ENCODE measurements around the gene LRRC8B. TPM values are rescaled to one million over a fixed set of nuclear protein-coding genes. Genes with fewer than 3 reads are reported as not detected.
A peak's percentile ranks its signal among the peaks of the same experiment; 100 is the strongest.

LRRC8B gene
- total and polyA plus RNA-seq, 2 of the 13 experiments (the other 11 are each of a cell fraction or from before 2014, with no cell fraction given): 4.9 to 7.6 TPM

DNA sequence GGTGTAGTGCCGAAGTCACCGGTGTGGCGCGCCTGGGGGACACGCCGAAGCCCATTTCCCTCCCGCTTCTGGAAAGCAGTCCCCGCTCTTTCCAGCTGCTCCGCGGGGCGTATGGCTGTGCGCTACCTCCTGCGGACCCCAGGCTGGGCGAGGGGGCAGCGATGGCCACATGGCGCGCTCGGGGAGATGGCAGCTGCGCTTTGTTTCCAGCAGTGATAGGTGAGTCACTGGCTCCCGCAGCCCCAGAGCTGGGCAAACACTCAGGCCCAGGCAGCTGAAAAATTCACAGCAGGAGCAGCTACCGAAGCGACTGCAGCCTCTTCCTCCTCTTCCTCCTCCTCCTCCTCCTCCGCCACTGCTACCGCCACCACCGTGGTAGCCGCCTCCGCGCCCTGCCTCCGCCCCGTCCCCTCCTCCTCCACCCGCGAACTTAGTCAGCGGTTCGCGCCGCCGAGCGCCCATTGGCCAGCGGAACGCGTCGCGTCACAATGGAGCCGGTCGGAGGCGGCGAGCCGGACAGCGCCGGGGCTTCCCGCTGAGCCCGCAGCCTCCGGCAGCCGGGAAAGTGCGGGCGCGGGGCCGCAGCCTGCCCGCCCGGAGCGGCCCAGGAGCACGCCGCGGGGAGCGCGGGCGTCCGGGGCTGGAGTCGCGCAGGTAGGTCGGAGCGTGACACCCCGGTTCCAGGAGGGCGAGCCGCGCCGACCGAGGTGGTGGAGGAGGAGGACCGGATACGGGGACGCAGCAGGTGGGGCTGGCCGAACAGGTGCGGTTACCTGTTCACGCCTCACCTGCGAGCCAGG lies at the start of gene LRRC8B (continued):
- TF ChIP-seq, protein P1, sequence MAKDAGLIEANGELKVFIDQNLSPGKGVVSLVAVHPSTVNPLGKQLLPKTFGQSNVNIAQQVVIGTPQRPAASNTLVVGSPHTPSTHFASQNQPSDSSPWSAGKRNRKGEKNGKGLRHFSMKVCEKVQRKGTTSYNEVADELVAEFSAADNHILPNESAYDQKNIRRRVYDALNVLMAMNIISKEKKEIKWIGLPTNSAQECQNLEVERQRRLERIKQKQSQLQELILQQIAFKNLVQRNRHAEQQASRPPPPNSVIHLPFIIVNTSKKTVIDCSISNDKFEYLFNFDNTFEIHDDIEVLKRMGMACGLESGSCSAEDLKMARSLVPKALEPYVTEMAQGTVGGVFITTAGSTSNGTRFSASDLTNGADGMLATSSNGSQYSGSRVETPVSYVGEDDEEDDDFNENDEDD (CRISPR knock-in tag; IDR thresholded peaks at IDR 0.05; ENCODE audit: borderline replicate concordance): peak; percentile 67
- TF ChIP-seq NBN (conservative IDR thresholded peaks at IDR 0.05) (no peak), SP1 (IDR thresholded peaks at IDR 0.05) (no peak), SP1 (CRISPR knock-in tag; IDR thresholded peaks at IDR 0.05) (no peak; the same call in 1 of the 2 replicates), TAF15 (IDR thresholded peaks at IDR 0.05; ENCODE audit: low read depth, low read length, poor library complexity, severe bottlenecking) (peak; percentile 64), SMYD3 (CRISPR knock-in tag; IDR thresholded peaks at IDR 0.05) (no peak), SNRNP70 (IDR thresholded peaks at IDR 0.05; ENCODE audit: low read depth, low read length) (no peak), NR2C2 (CRISPR knock-in tag; IDR thresholded peaks at IDR 0.05; ENCODE audit: borderline replicate concordance) (0 out of 2 replicates have a peak, but pooled peaks have one; percentile 54), BCL6 (CRISPR knock-in tag; IDR thresholded peaks at IDR 0.05) (no peak; the same call in 1 of the 2 replicates), MAFG (CRISPR knock-in tag; IDR thresholded peaks at IDR 0.05) (no peak), FOXA3 (CRISPR knock-in tag; IDR thresholded peaks at IDR 0.05) (peak; percentile 5), MEIS1 (CRISPR knock-in tag; IDR thresholded peaks at IDR 0.05; ENCODE audit: borderline replicate concordance) (no peak; the same call in 1 of the 2 replicates)
- TF ChIP-seq, protein P2, sequence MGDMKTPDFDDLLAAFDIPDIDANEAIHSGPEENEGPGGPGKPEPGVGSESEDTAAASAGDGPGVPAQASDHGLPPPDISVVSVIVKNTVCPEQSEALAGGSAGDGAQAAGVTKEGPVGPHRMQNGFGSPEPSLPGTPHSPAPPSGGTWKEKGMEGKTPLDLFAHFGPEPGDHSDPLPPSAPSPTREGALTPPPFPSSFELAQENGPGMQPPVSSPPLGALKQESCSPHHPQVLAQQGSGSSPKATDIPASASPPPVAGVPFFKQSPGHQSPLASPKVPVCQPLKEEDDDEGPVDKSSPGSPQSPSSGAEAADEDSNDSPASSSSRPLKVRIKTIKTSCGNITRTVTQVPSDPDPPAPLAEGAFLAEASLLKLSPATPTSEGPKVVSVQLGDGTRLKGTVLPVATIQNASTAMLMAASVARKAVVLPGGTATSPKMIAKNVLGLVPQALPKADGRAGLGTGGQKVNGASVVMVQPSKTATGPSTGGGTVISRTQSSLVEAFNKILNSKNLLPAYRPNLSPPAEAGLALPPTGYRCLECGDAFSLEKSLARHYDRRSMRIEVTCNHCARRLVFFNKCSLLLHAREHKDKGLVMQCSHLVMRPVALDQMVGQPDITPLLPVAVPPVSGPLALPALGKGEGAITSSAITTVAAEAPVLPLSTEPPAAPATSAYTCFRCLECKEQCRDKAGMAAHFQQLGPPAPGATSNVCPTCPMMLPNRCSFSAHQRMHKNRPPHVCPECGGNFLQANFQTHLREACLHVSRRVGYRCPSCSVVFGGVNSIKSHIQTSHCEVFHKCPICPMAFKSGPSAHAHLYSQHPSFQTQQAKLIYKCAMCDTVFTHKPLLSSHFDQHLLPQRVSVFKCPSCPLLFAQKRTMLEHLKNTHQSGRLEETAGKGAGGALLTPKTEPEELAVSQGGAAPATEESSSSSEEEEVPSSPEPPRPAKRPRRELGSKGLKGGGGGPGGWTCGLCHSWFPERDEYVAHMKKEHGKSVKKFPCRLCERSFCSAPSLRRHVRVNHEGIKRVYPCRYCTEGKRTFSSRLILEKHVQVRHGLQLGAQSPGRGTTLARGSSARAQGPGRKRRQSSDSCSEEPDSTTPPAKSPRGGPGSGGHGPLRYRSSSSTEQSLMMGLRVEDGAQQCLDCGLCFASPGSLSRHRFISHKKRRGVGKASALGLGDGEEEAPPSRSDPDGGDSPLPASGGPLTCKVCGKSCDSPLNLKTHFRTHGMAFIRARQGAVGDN (CRISPR knock-in tag; IDR thresholded peaks at IDR 0.05): peak; percentile 95
- TF ChIP-seq, protein P3, sequence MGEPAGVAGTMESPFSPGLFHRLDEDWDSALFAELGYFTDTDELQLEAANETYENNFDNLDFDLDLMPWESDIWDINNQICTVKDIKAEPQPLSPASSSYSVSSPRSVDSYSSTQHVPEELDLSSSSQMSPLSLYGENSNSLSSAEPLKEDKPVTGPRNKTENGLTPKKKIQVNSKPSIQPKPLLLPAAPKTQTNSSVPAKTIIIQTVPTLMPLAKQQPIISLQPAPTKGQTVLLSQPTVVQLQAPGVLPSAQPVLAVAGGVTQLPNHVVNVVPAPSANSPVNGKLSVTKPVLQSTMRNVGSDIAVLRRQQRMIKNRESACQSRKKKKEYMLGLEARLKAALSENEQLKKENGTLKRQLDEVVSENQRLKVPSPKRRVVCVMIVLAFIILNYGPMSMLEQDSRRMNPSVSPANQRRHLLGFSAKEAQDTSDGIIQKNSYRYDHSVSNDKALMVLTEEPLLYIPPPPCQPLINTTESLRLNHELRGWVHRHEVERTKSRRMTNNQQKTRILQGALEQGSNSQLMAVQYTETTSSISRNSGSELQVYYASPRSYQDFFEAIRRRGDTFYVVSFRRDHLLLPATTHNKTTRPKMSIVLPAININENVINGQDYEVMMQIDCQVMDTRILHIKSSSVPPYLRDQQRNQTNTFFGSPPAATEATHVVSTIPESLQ (CRISPR knock-in tag; conservative IDR thresholded peaks at IDR 0.05): no peak
- TF ChIP-seq, protein P4, sequence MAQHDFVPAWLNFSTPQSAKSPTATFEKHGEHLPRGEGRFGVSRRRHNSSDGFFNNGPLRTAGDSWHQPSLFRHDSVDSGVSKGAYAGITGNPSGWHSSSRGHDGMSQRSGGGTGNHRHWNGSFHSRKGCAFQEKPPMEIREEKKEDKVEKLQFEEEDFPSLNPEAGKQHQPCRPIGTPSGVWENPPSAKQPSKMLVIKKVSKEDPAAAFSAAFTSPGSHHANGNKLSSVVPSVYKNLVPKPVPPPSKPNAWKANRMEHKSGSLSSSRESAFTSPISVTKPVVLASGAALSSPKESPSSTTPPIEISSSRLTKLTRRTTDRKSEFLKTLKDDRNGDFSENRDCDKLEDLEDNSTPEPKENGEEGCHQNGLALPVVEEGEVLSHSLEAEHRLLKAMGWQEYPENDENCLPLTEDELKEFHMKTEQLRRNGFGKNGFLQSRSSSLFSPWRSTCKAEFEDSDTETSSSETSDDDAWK (CRISPR knock-in tag; IDR thresholded peaks at IDR 0.05): no peak
- TF ChIP-seq, protein P5, sequence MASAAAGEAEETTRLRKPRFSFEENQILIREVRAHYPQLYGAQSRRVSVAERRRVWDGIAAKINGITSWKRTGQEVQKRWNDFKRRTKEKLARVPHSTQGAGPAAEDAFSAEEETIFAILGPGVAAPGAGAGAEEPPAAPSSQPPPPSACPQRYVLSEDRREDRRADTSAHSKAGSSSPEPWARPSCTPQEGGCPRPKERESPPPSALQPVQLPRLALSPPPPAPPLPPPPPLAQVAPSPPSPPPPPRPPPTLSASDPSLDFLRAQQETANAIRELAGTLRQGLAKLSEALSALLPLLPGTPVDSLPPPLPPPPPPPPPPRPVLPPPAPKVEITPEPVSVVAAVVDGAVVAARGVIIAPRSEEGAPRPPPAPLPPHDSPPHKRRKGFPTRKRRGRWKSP (CRISPR knock-in tag; IDR thresholded peaks at IDR 0.05): no peak
- TF ChIP-seq, protein P6, sequence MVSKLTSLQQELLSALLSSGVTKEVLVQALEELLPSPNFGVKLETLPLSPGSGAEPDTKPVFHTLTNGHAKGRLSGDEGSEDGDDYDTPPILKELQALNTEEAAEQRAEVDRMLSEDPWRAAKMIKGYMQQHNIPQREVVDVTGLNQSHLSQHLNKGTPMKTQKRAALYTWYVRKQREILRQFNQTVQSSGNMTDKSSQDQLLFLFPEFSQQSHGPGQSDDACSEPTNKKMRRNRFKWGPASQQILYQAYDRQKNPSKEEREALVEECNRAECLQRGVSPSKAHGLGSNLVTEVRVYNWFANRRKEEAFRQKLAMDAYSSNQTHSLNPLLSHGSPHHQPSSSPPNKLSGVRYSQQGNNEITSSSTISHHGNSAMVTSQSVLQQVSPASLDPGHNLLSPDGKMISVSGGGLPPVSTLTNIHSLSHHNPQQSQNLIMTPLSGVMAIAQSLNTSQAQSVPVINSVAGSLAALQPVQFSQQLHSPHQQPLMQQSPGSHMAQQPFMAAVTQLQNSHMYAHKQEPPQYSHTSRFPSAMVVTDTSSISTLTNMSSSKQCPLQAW (CRISPR knock-in tag; IDR thresholded peaks at IDR 0.05): no peak
